HT1080 (cell line): ENCODE data around the gene PDE3B. TPM values are rescaled to one million over a fixed set of nuclear protein-coding genes. Genes with fewer than 3 reads are reported as not detected.
"Not testable (repeated sequence)": the region's sequence is repeated elsewhere in the genome, so short reads cannot be mapped to it uniquely, and the experiment has no call there.

ENCODE experiments used
- DNase-seq: peaks from one replicate; pipeline ENCODE4 v3.0.0-alpha.2; 2015; ENCODE audit warnings: low read depth
- total RNA-seq: library from RNA; depleted of rRNA; stranded (reverse); fragments of >200 nt; shearing (Covaris generic); gene quantifications from 2 replicates; pipeline ENCODE4 v1.2.3, GENCODE V29; 2014

Gene PDE3B
- total RNA-seq, 1 experiment from 2014 or later, result not detected

- not testable (repeated sequence) for DNase-seq
These were observed 100.1 kb downstream of the PDE3B start for GRCh38 chr11:14743667-14744066.

DNA sequence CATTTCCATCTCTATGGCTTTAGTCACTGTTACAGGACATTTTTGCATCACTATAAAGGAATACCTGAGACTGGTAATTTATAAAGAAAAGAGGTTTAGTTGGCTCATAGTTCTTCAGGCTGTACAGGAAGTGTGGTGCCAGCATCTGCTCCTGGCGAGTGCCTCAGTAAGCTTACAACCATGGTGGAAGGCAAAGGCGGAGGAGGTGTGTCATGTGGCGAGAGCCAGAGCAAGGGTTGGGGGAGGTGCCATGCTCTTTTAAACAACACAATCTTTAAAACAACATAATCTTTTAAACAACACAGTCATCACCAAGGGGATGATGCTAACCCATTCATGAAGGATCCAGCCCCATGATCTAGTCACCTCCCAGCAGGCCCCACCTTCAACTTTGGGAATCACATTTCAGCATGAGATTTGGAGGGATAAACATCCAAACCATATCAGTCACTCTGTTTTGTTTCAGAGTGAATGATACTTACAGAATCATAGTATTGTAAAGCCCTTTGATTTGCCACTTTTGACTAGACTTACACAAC, 103.3 kb downstream of the PDE3B start:
- no peak for DNase-seq

DNA sequence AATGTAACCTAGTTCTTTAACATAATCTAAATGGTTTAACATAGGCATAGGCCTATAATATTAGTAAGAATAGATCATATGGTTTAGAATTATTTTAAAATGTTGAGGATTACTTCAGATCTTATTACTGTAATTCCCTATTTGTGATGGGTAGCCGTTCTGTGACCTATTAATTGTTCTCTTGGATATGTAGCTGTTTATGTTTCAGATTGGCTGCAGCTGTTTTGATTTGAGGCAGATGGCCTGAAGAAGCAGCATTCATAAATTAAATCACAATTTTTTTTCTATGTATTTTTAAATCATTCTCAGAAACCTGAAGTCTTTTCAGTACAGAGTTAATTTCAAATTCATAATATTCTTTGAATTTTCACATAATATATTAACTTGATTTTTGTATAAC, 104.5 kb downstream of the PDE3B start:
- no peak for DNase-seq

DNA sequence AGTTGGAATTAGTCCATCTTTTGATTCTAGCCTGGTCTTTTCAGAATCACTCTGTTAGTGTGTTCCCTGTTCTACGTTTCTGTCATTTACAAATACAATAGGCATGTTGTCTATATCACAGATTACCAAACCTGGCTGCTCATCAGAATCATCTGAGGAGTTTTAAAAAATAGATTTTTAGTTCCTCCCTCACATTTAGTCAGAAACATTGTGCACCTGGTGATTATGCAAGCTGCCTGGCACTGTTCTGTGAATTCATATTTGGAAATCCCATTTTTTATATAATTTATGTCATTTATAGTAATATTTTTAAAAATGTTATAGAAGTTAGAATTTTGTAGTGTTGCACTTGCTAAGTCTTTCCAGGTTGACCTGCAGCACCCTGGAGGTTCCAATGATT, 107.3 kb downstream of the PDE3B start:
- DNase-seq, result no peak

- DNase-seq, result no peak
These were observed 108.4 kb downstream of the PDE3B start for GRCh38 chr11:14751975-14752407.

- DNase-seq, result no peak
These were observed 111.5 kb downstream of the PDE3B start for GRCh38 chr11:14755140-14755539.

DNA sequence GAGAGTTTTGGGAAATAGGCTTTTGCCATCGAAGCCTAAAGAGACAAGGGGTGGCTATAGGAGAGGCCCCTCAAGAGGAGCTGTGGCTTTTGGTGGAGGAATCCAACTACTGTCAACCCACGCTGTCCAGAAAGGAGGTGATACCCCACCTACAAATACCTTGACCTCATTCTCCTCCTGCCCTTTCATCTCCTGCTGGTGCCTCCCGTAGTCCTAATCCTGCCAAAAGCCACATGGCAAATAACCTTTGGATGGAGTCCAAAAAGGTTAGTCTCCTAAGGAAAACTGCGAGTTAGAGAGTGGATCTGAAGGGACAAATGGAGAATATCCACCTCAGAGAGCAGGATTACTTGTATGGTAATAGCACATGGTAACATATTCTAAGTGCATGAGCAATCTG, 112.7 kb downstream of the PDE3B start:
- DNase-seq, result no peak

DNA sequence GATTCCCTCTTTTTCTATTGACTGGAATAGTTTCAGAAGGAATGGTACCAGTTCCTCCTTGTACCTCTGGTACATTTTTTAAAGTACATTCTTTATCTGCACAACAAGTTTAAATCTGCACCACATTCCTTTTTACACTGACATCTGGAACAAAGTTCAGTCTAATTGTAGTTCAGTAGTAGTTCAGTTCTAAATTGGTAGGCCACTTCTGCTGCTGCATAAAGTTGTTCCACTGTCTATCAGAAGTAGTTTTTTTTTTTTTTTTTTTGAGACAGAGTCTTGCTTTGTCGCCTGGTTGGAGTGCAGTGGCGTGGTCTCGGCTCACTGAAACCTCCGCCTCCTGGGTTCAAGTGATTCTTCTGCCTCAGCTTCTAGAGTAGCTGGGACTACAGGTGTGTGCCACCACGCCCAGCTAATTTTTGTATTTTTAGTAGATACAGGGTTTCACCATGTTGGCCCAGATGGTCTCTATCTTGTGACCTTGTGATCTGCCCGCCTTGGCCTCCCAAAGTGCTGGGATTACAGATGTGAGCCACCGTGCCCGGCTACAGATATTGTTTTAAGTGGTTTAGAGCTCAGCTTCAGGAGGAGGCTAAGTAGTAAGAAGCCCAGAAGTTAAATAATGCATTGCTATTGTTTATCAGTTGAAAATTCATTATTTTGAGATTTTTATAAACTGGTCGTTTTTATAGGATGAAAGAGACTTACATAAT, 115.9 kb downstream of the PDE3B start:
- DNase-seq, result not testable (repeated sequence)

- DNase-seq, result no peak
These were observed 120.6 kb downstream of the PDE3B start for GRCh38 chr11:14764179-14764578.

GRCh38 chr11:14764579-14765527, 121.2 kb downstream of the PDE3B start:
- peak; percentile 34 for DNase-seq

DNA sequence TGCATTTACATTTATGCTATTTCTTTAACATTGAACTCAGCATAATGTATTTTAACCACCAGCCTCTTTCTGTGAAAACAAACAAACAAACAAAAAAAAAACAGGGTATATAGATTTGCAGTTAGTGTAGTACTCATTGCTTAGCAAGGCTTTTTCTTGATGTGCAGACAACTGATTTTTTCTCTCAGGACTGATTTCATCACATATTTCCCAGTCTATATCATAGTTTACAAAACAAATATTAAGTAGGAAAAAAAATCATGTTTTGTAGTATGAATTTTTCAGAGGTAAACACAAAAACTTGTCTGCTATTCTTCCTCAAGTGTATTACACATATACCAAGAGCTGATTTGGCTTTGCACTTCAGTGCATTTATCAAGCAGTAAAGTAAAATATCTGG, 123.0 kb downstream of the PDE3B start:
- DNase-seq, result no peak

- DNase-seq, result no peak
These were observed 125.1 kb downstream of the PDE3B start for GRCh38 chr11:14768526-14769188.

DNA sequence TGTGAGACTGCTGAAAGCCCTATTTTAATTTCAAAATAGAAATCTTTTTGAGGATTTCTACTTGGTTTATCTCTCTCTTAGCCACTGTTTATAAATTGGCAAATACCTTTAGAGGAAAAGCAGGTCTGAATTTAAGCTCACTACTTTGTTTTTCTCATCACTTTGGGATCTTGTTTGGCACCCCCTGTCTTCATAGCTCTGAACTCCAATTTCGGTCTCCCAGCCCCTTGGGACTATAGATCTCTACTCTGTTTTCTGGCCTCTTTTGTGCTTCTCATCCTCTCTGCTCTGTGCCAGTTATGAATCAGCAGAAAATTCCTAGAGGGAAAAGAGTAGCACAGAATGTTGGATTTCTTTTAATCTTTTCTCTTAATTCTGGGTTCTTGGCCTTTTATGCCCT, 130.2 kb downstream of the PDE3B start:
- DNase-seq, result no peak

GRCh38 chr11:14774721-14775120, 131.1 kb downstream of the PDE3B start:
- DNase-seq, result no peak

DNA sequence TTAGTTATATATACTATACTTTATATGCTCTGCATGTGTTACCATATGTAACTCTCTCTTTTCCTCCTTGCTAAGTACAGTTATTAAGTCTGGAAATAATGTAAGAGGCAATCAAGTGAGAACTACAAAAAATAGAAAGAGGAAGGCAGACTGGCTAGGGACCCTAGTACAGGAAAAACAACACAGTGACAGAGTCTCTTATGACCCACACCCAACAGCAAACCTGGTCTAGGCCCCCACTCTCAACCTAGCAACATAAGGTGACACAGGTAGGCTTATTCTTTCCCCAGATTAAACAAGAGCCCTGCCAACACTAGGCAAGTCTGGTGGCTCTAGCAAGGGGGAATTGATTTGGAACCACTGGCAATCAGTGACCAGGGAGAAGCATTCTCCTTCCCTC, 132.3 kb downstream of the PDE3B start:
- DNase-seq, result no peak

DNA sequence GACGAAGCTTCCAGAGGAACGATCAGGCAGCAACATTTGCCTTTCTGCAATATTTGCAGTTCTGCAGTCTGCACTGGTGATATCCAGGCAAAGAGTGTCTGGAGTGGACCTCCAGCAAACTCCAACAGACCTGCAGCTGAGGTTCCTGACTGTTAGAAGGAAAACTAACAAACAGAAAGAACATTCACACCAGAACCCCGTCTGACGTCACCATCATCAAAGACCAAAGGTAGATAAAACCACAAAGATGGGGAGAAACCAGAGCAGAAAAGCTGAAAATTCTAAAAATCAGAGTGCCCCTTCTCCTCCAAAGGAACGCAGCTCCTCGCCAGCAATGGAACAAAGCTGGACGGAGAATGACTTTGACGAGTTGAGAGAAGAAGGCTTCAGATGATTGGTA, 134.9 kb downstream of the PDE3B start:
- not testable (repeated sequence) for DNase-seq

DNA sequence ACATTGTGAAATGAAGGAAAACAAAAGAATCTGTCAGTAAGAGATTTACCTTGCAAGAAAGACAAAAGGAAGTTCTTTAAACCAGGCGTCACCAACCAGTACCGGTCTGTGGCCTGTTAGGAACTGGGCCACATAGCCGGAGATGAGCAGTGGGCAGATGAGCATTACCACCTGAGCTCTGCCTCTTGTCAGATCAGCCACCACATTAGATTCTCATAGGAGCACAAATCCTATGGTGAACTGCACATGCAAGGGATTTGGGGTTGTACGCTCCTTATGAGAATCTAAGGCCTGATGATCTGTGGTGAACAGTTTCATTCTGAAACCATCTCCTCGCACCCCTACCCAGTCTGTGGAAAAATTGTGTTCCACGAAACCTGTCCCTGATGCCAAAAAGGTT, 140.2 kb downstream of the PDE3B start:
- no peak for DNase-seq

- DNase-seq, result no peak
These were observed 140.6 kb downstream of the PDE3B start for GRCh38 chr11:14784230-14784629.

DNA sequence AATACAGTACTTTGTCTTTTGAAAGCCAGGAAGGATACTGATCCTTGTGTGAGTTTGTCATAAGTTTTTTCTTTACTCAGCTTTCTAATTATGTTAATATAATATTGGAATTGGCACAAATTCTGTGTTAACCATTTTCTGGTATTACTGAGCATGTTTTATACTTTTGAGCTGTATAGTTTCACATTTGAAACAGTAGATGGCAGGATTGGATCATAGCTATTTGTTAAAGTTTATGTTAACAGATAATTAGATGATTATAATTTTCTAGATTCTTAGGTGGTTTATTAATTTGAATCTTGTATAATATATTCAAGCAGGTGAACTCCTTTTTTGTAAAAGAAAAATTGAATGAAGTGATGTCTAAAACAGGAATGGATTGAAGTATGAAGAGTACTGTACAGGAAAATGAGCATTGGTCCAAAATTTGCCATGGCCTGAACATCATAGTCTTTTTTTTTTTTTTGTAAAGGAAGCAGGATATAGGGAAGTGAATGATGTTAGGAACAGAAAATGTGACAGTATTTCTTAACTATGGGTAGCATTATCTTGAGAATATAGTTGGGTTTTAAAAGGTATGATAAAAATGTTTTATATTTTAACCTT, 146.4 kb downstream of the PDE3B start:
- no peak for DNase-seq

GRCh38 chr11:14793546-14793945, 149.9 kb downstream of the PDE3B start:
- no peak for DNase-seq

DNA sequence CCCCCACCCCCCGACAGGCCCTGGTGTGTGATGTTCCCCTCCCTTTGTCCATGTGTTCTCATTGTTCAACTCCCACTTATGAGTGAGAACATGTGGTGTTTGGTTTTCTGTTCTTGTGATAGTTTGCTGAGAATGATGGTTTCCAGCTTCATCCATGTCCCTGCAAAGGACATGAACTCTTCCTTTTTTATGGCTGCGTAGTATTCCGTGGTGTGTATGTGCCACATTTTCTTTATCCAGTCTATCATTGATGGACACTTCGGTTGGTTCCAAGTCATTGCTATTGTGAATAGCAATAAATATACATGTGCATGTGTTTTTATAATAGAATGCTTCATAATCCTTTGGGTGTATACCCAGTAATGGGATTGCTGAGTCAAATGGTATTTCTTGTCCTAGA, 152.4 kb downstream of the PDE3B start:
- DNase-seq, result not testable (repeated sequence)
